HepG2 (cell line): ENCODE data around the gene ALDOA. TPM values are rescaled to one million over a fixed set of nuclear protein-coding genes. Genes with fewer than 3 reads are reported as not detected.
A peak's percentile ranks its signal among the peaks of the same experiment; 100 is the strongest.

ENCODE experiments used
- ARHGAP35 ChIP-seq: sonication (generic); formaldehyde crosslinking; IDR thresholded peaks from 2 replicates; pipeline ENCODE4 v1.9.0; 2022; ENCODE audit warnings: mild to moderate bottlenecking, inconsistent platforms, moderate library complexity, missing genetic modification reagents, borderline replicate concordance
- BRD4 ChIP-seq: sonication (generic); formaldehyde crosslinking; IDR thresholded peaks from 2 replicates; pipeline ENCODE4 v1.4.0; 2020; ENCODE audit warnings: missing genetic modification reagents
- EED ChIP-seq: sonication (generic); formaldehyde crosslinking; IDR thresholded peaks from 2 replicates; pipeline ENCODE4 v1.5.0; 2020; ENCODE audit warnings: mild to moderate bottlenecking, missing genetic modification reagents
- HOXA5 ChIP-seq: sonication (generic); formaldehyde crosslinking; IDR thresholded peaks from 2 replicates; pipeline ENCODE4 v1.4.0; 2020; ENCODE audit warnings: missing genetic modification reagents
- IRX3 ChIP-seq: sonication (generic); formaldehyde crosslinking; IDR thresholded peaks from 2 replicates; pipeline ENCODE4 v1.8.1; 2023; ENCODE audit warnings: mild to moderate bottlenecking, low read depth, missing genetic modification reagents, borderline replicate concordance
- JDP2 ChIP-seq: sonication (generic); formaldehyde crosslinking; IDR thresholded peaks from 2 replicates; pipeline ENCODE4 v1.8.1; 2022; ENCODE audit warnings: missing genetic modification reagents, borderline replicate concordance
- KDM6A ChIP-seq: IDR thresholded peaks from 2 replicates; pipeline ENCODE4 v1.6.1; 2016; ENCODE audit warnings: low read depth
- KMT2A ChIP-seq: sonication (generic); formaldehyde crosslinking; IDR thresholded peaks from 2 replicates; pipeline ENCODE4 v1.4.0; 2020; ENCODE audit warnings: missing genetic modification reagents
- MED13 ChIP-seq: sonication (generic); formaldehyde crosslinking; IDR thresholded peaks from 2 replicates; pipeline ENCODE4 v1.5.0; 2020; ENCODE audit warnings: missing genetic modification reagents
- NFATC3 ChIP-seq: sonication (generic); formaldehyde crosslinking; IDR thresholded peaks from 2 replicates; pipeline ENCODE4 v1.5.1; 2020; ENCODE audit warnings: mild to moderate bottlenecking, missing genetic modification reagents
- PAF1 ChIP-seq: IDR thresholded peaks from 2 replicates; pipeline ENCODE4 v1.6.1; 2016; ENCODE audit warnings: missing genetic modification reagents, missing compliant biosample characterization
- PAX8 ChIP-seq: sonication (generic); formaldehyde crosslinking; IDR thresholded peaks from 2 replicates; pipeline ENCODE4 v1.8.0; 2022; ENCODE audit warnings: mild to moderate bottlenecking, missing genetic modification reagents, borderline replicate concordance
- SRSF4 ChIP-seq: fragments of 200-400 bp; formaldehyde crosslinking; IDR thresholded peaks from one replicate; pipeline ENCODE4 v1.6.1; 2018; ENCODE audit warnings: mild to moderate bottlenecking, low read depth, low read length, moderate library complexity; ENCODE audit not compliant: poor library complexity, severe bottlenecking
- TCF7L2 ChIP-seq: IDR thresholded peaks from 2 replicates; pipeline ENCODE4 v1.6.1; 2011; ENCODE audit warnings: mild to moderate bottlenecking, low read depth, low read length, moderate library complexity
- TRIM24 ChIP-seq: sonication (generic); formaldehyde crosslinking; IDR thresholded peaks from 2 replicates; pipeline ENCODE4 v1.8.0; 2022; ENCODE audit warnings: mild to moderate bottlenecking, missing genetic modification reagents
- ZBTB38 ChIP-seq: sonication (generic); formaldehyde crosslinking; IDR thresholded peaks from 2 replicates; pipeline ENCODE4 v1.5.1; 2020; ENCODE audit warnings: mild to moderate bottlenecking, missing genetic modification reagents
- ZC3H4 ChIP-seq: sonication (generic); formaldehyde crosslinking; IDR thresholded peaks from 2 replicates; pipeline ENCODE4 v1.4.0; 2020; ENCODE audit warnings: missing genetic modification reagents, borderline replicate concordance
- ZNF225 ChIP-seq: sonication (generic); formaldehyde crosslinking; IDR thresholded peaks from 2 replicates; pipeline ENCODE4 v1.4.0; 2020; ENCODE audit warnings: mild to moderate bottlenecking, missing genetic modification reagents
- ZNF562 ChIP-seq: sonication (generic); formaldehyde crosslinking; IDR thresholded peaks from 2 replicates; pipeline ENCODE4 v1.8.0; 2022; ENCODE audit warnings: missing genetic modification reagents, borderline replicate concordance
- polyA plus RNA-seq, 8 experiments: library from polyadenylated mRNA; depleted of rRNA in 3 of 8; stranded (reverse) in 7 of 8; unstranded in 1 of 8; fragments of >200 nt; fragmentation: Illumina TruSeq in 4 of 8; extraction: Trizol in 4 of 8; gene quantifications; 2 replicates each; pipeline versions ENCODE4 v1.2.1 to v1.2.3, GENCODE V29; 2011 to 2016; ENCODE audit warnings: low read depth in 4 of 8, missing spikeins in 1 of 8, mixed read lengths in 1 of 8; ENCODE audit not compliant: insufficient read depth in 1 of 8
- total RNA-seq, 5 experiments: library from RNA; depleted of rRNA; stranded (reverse); fragments of >200 nt; fragmentation: Illumina TruSeq; extraction: Trizol; gene quantifications; 2 replicates each; pipeline ENCODE4 v1.2.3, GENCODE V29; 2016; ENCODE audit warnings: low read depth in 1 of 5
- TF ChIP-seq, protein P1 (sequence below): sonication (generic); formaldehyde crosslinking; IDR thresholded peaks from 2 replicates; pipeline ENCODE4 v1.8.0; 2023; ENCODE audit warnings: mild to moderate bottlenecking, missing genetic modification reagents
- TF ChIP-seq, protein P2 (sequence below): fragments of 450-650 bp; IDR thresholded peaks from 2 replicates; pipeline ENCODE4 v1.6.1; 2017
- TF ChIP-seq, protein P3 (sequence below): sonication (generic); formaldehyde crosslinking; IDR thresholded peaks from 2 replicates; pipeline ENCODE4 v1.4.0; 2020; ENCODE audit warnings: missing genetic modification reagents
- TF ChIP-seq, protein P4 (sequence below): sonication (generic); formaldehyde crosslinking; conservative IDR thresholded peaks from 2 replicates; pipeline ENCODE4 v1.8.0; 2022; ENCODE audit warnings: low read depth, missing genetic modification reagents
- TF ChIP-seq, protein P5 (sequence below): IDR thresholded peaks from 2 replicates; pipeline ENCODE4 v1.6.1; 2018; ENCODE audit warnings: missing genetic modification reagents

The ALDOA gene
- total and polyA plus RNA-seq, 2 of the 13 experiments (the other 11 are each of a cell fraction or from before 2014, with no cell fraction given) = 925 to 1,884 TPM

DNA sequence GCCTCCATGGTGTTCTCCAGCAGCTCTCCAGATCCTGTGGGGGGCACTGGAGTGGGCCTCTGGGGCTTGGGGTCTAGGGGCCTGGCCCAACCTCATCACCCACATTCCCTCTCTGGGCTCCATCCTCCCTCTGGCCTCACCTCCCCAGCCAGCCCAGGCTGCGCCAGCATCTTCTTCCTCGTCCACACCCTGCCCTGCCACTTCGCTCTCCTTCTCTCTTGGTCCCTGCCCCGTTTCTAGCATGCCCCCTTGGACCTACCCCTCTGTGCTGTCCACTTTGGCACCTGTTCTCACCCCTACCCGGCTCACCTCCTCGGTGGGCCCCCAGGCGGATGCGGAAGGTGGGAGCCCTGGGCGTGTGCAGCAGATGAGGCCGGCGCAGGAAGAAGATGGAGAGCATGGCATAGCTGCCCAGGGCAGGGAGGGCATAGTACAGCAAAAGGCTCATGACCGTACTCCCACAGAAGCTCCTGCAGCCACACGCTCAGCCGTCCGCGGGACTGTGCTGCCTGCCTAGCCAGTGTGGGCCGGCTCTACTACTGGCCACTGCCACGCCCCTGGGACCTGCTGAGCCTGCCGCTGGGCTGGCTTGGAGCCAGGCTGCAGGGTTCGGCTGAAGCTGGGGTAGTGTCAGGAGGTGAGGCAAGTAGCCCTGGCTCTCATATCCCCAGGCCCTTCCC is 47.6 kb downstream of the ALDOA start, which contains the start of gene GDPD3 (continued):
- TF ChIP-seq, protein P1, sequence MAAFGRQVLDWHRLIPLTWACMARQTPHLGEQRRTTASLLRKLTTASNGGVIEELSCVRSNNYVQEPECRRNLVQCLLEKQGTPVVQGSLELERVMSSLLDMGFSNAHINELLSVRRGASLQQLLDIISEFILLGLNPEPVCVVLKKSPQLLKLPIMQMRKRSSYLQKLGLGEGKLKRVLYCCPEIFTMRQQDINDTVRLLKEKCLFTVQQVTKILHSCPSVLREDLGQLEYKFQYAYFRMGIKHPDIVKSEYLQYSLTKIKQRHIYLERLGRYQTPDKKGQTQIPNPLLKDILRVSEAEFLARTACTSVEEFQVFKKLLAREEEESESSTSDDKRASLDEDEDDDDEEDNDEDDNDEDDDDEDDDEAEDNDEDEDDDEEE (CRISPR knock-in tag) = no peak
- TF ChIP-seq, protein P2, sequence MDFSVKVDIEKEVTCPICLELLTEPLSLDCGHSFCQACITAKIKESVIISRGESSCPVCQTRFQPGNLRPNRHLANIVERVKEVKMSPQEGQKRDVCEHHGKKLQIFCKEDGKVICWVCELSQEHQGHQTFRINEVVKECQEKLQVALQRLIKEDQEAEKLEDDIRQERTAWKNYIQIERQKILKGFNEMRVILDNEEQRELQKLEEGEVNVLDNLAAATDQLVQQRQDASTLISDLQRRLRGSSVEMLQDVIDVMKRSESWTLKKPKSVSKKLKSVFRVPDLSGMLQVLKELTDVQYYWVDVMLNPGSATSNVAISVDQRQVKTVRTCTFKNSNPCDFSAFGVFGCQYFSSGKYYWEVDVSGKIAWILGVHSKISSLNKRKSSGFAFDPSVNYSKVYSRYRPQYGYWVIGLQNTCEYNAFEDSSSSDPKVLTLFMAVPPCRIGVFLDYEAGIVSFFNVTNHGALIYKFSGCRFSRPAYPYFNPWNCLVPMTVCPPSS = no peak
- TF ChIP-seq ARHGAP35 (CRISPR knock-in tag) (no peak), ZNF225 (CRISPR knock-in tag) (no peak), NFATC3 (CRISPR knock-in tag) (no peak), IRX3 (no peak), JDP2 (CRISPR knock-in tag) (no peak), ZC3H4 (no peak), BRD4 (CRISPR knock-in tag) (no peak; the same call in 1 of the 2 replicates), KMT2A (CRISPR knock-in tag) (0 out of 2 replicates have a peak, but pooled peaks have one; percentile 13), PAF1 (no peak), TRIM24 (CRISPR knock-in tag) (no peak), SRSF4 (no peak), KDM6A (CRISPR knock-in tag) (no peak), EED (CRISPR knock-in tag) (0 out of 2 replicates have a peak, but pooled peaks have one; percentile 47), TCF7L2 (no peak), PAX8 (peak; percentile 16; the same call in 1 of the 2 replicates), HOXA5 (CRISPR knock-in tag) (no peak), MED13 (CRISPR knock-in tag) (no peak), ZNF562 (CRISPR knock-in tag) (no peak), ZBTB38 (CRISPR knock-in tag) (peak; percentile 92)
- TF ChIP-seq, protein P3, sequence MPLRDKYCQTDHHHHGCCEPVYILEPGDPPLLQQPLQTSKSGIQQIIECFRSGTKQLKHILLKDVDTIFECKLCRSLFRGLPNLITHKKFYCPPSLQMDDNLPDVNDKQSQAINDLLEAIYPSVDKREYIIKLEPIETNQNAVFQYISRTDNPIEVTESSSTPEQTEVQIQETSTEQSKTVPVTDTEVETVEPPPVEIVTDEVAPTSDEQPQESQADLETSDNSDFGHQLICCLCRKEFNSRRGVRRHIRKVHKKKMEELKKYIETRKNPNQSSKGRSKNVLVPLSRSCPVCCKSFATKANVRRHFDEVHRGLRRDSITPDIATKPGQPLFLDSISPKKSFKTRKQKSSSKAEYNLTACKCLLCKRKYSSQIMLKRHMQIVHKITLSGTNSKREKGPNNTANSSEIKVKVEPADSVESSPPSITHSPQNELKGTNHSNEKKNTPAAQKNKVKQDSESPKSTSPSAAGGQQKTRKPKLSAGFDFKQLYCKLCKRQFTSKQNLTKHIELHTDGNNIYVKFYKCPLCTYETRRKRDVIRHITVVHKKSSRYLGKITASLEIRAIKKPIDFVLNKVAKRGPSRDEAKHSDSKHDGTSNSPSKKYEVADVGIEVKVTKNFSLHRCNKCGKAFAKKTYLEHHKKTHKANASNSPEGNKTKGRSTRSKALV (CRISPR knock-in tag) = no peak
- TF ChIP-seq, protein P4, sequence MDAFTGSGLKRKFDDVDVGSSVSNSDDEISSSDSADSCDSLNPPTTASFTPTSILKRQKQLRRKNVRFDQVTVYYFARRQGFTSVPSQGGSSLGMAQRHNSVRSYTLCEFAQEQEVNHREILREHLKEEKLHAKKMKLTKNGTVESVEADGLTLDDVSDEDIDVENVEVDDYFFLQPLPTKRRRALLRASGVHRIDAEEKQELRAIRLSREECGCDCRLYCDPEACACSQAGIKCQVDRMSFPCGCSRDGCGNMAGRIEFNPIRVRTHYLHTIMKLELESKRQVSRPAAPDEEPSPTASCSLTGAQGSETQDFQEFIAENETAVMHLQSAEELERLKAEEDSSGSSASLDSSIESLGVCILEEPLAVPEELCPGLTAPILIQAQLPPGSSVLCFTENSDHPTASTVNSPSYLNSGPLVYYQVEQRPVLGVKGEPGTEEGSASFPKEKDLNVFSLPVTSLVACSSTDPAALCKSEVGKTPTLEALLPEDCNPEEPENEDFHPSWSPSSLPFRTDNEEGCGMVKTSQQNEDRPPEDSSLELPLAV (CRISPR knock-in tag) = no peak
- TF ChIP-seq, protein P5, sequence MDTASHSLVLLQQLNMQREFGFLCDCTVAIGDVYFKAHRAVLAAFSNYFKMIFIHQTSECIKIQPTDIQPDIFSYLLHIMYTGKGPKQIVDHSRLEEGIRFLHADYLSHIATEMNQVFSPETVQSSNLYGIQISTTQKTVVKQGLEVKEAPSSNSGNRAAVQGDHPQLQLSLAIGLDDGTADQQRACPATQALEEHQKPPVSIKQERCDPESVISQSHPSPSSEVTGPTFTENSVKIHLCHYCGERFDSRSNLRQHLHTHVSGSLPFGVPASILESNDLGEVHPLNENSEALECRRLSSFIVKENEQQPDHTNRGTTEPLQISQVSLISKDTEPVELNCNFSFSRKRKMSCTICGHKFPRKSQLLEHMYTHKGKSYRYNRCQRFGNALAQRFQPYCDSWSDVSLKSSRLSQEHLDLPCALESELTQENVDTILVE (CRISPR knock-in tag) = no peak
